GM18526 (cell line): ENCODE results near the gene AHCYL1.

Source experiments
- POLR2A ChIP-seq: IDR thresholded peaks from 3 replicates; pipeline ENCODE4 v1.6.1; 2011; ENCODE audit not compliant: insufficient read length; ENCODE audit errors: extremely low read depth

The AHCYL1 gene

GRCh38 chr1:110006516-110006915, 22.0 kb downstream of the AHCYL1 start:
- TF ChIP-seq POLR2A = no peak

- no peak for TF ChIP-seq POLR2A
These were observed 22.7 kb downstream of the AHCYL1 start for GRCh38 chr1:110007046-110007830.

GRCh38 chr1:110008971-110009565, 24.5 kb downstream of the AHCYL1 start:
- no peak for TF ChIP-seq POLR2A

- no peak for TF ChIP-seq POLR2A
These were observed 27.0 kb downstream of the AHCYL1 start for GRCh38 chr1:110011527-110012041.

GRCh38 chr1:110012100-110012780, 27.7 kb downstream of the AHCYL1 start:
- TF ChIP-seq POLR2A = no peak

- no peak for TF ChIP-seq POLR2A
These were observed 33.2 kb downstream of the AHCYL1 start for GRCh38 chr1:110017792-110018191.

- no peak for TF ChIP-seq POLR2A
These were observed 33.8 kb downstream of the AHCYL1 start for GRCh38 chr1:110018396-110018795.

- no peak for TF ChIP-seq POLR2A
These were observed 35.2 kb downstream of the AHCYL1 start for GRCh38 chr1:110019770-110020169.

- no peak for TF ChIP-seq POLR2A
These were observed 36.7 kb downstream of the AHCYL1 start for GRCh38 chr1:110021285-110021684.

GRCh38 chr1:110024613-110025012, 40.0 kb downstream of the AHCYL1 start:
- TF ChIP-seq POLR2A = no peak

- no peak for TF ChIP-seq POLR2A
These were observed 47.8 kb downstream of the AHCYL1 start for GRCh38 chr1:110032327-110032726.

GRCh38 chr1:110033421-110033820, 48.9 kb downstream of the AHCYL1 start:
- TF ChIP-seq POLR2A = no peak

GRCh38 chr1:110034040-110034450, 49.5 kb downstream of the AHCYL1 start:
- no peak for TF ChIP-seq POLR2A

- peak; percentile 72 for TF ChIP-seq POLR2A
These were observed 50.1 kb downstream of the AHCYL1 start, which contains the start of gene STRIP1 for GRCh38 chr1:110034451-110035235. Gene STRIP1, plus strand, starts transcription at chr1:110034624. Its CDS starts 14 bp downstream, at chr1:110034638.

- TF ChIP-seq POLR2A = no peak
These were observed 50.7 kb downstream of the AHCYL1 start for GRCh38 chr1:110035236-110035752.
